Activated CD8-positive, alpha-beta memory T cell treated with anti-CD3 and anti-CD28 coated beads for 36 hours (primary cell): Measurements from ENCODE around the gene EPB41L1. TPM values are rescaled to one million over a fixed set of nuclear protein-coding genes. Genes with fewer than 3 reads are reported as not detected.

ENCODE experiments used
- CTCF ChIA-PET: fragments of 350-600 bp; sonication (Branson Sonifier 250); formaldehyde crosslinking; loops from one replicate; lab custom pipeline; 2021; ENCODE audit warnings: antibody characterized with exemption; lab: Charles Lee
- POLR2A ChIA-PET: fragments of 350-600 bp; sonication (Branson Sonifier 250); formaldehyde crosslinking; loops from one replicate; lab custom pipeline; 2021; ENCODE audit warnings: antibody characterized with exemption; lab: Charles Lee
- total RNA-seq, 2 experiments: library from RNA; stranded (reverse); gene quantifications; one replicate each; pipeline ENCODE4 v1.2.3, GENCODE V29; 2021

EPB41L1 gene
- total RNA-seq, 2 experiments from 2014 or later, result 0.13 to 0.55 TPM

DNA sequence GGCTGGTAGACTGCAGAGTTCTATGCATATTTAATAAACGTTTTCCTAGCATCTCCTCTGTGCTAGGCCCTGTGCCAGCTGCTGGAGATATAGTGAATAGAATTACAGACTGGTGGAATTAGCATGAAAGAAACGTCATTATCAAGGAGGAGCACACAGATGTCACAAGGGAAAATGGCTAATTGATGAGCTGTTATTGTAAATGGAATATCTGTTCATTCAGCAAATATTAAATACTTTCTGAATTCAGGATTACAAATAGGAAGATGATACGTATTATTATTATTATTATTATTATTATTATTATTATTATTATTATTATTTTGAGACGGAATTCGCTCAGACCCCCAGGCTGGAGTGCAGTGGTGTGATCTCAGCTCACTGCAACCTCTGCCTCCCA, 82.9 kb downstream of the EPB41L1 start:
- CTCF ChIA-PET, result interaction anchor here (0.7 to 1.9 kb wide), 2 partner anchors 10 to 35 kb away, joined by 3 to 4 read pairs; no protein-coding TSS in a partner anchor
- POLR2A ChIA-PET, result no interaction called here

- ChIA-PET CTCF (interaction anchor here (1.9 kb wide), 1 partner anchor 35 kb away, joined by 4 read pairs; no protein-coding TSS in a partner anchor), POLR2A (no interaction called here)
These were observed 83.6 kb downstream of the EPB41L1 start for GRCh38 chr20:36238153-36238552.

DNA sequence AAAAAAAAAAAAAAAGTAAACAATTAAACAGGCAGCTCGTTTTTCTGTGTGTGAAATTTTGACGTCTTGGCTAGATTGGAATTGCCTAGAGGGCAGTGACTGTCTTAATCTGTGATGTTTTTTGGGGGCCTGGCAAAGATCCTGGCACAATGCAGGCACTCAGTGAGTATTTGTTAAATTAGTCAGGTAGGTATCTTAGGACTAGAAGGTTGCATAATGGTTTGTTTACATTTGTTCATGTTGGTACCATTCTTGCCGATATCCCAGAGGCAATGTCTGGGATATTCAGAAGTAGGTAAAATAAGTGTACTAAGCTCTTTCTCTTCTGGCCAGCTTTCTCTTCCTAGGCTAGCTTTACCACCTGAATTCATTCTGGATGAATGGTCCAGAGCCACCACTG, 84.2 kb downstream of the EPB41L1 start:
- ChIA-PET POLR2A (no interaction called here), CTCF (interaction anchor here (0.7 kb wide), 1 partner anchor 236 kb away, joined by 3 read pairs; no protein-coding TSS in a partner anchor)

GRCh38 chr20:36240076-36240475, 85.5 kb downstream of the EPB41L1 start:
- ChIA-PET CTCF (no interaction called here), POLR2A (no interaction called here)

GRCh38 chr20:36241678-36242077, 87.1 kb downstream of the EPB41L1 start:
- CTCF ChIA-PET, result interaction anchor here (0.7 kb wide), 2 partner anchors 16 to 171 kb away, joined by 3 to 4 read pairs; no protein-coding TSS in a partner anchor
- POLR2A ChIA-PET, result interaction anchor here (0.6 kb wide), 2 partner anchors 138 to 288 kb away, joined by 3 to 4 read pairs; no protein-coding TSS in a partner anchor

DNA sequence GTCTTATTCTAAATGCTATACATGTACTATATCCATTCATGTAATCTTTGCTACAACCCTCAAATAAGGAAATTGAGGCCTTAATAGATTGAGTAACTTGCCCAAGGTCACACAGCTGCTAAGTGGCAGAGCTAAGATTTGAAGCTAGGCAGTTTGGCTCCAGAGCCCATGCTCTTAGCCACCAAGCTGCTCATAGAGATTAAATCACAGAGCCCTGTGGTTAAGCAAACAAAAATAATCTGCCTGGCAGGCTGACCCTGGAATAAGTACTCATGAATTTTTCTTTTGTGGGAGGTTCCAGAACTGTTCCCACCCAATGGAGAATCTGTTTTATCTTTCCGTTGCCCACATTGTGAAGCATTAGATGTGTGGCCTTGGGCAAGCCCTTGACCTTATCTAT, 89.2 kb downstream of the EPB41L1 start:
- CTCF ChIA-PET, result interaction anchor here (1.0 to 1.1 kb wide), 2 partner anchors 196 to 395 kb away, joined by 3 read pairs; no protein-coding TSS in a partner anchor
- POLR2A ChIA-PET, result no interaction called here

DNA sequence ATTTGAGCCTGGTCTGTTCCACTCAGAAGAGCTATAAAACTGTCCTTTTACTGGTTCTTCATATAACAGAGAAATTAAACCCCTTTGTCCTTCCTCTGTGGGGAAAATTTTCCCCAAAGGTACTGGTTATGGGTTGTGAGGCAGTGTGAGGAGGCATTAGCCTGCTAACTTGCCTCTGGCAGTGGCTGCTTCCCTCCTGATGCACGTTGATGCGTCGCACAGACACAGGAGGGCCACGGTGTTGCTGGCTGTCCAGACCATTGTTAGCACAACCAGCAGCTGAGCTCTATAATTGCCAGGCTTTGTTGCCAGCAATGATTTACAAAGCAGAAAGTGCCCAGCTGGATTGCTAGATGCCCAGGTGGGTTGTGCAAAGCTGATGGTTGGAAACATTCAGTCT, 91.9 kb downstream of the EPB41L1 start:
- CTCF ChIA-PET, result interaction anchor here (0.9 kb wide), 1 partner anchor 631 kb away, joined by 3 read pairs; no protein-coding TSS in a partner anchor
- POLR2A ChIA-PET, result no interaction called here

GRCh38 chr20:36248836-36249235, 94.3 kb downstream of the EPB41L1 start:
- ChIA-PET POLR2A (no interaction called here), CTCF (interaction anchor here (0.6 to 0.7 kb wide), 2 partner anchors 395 to 683 kb away, joined by 3 read pairs; no protein-coding TSS in a partner anchor)

DNA sequence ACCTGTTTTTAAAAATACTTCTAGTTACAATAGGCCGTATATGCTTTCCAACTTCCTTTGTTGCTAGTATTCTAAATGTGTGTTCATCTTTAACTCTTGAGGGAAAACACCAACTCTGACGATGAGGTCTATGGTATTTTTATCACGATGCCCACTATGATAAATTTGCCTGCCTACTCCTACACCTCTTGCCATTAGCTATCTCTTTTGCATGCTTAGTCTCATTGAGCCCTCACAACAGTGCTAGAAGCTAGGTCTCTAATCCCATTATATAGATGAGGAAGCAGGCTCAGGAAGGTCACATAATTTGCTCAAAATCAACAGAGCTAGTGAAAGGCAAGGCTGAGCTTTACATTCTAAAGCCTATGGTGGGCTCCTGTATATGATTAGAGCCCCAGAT, 94.9 kb downstream of the EPB41L1 start:
- ChIA-PET POLR2A (interaction anchor here (0.6 kb wide), 1 partner anchor 345 kb away, joined by 12 read pairs; no protein-coding TSS in a partner anchor), CTCF (interaction anchor here (0.6 kb wide), 1 partner anchor 683 kb away, joined by 3 read pairs; no protein-coding TSS in a partner anchor)

- CTCF ChIA-PET, result no interaction called here
- POLR2A ChIA-PET, result no interaction called here
These were observed 96.9 kb downstream of the EPB41L1 start for GRCh38 chr20:36251426-36251825.

GRCh38 chr20:36252511-36252910, 98.0 kb downstream of the EPB41L1 start:
- POLR2A ChIA-PET, result no interaction called here
- CTCF ChIA-PET, result no interaction called here

DNA sequence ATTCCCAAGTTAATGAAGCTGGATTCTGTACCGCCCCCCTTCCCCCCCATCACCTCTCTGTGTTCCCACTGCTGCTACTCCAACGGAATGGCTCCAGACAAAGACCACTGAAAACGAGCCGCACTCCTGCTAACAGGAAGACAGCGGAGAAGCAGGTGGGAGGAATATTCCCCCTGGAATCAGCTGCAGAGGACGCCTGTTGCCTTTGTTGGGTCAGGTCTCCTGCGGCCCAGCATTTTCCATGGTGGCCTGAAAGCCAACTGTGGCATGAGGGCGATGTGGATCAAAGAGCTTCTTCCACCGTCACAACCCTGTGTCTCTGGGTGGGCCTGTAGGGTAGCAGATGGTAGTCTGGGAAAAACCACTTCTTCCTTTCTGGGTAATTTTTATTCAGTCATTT, 98.5 kb downstream of the EPB41L1 start:
- ChIA-PET CTCF (no interaction called here), POLR2A (no interaction called here)

DNA sequence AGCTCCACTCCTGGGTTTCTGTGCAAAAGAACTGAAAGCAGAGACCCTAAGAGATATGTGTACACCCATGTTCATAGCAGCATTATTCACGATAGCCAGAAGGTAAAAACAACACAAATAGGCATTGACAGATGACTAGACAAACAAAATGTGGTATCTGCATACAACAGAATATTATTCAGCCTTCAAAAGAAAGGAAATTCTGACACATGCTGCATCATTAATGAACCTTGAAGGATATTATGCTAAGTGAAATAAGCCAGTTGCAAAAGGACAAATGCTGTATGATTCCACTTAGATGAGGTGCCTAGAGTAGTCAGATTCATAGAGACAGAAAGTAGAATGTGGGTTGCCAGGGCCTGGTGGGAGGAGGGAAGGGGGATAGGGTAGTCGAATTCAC, 99.5 kb downstream of the EPB41L1 start:
- POLR2A ChIA-PET, result no interaction called here
- CTCF ChIA-PET, result no interaction called here

DNA sequence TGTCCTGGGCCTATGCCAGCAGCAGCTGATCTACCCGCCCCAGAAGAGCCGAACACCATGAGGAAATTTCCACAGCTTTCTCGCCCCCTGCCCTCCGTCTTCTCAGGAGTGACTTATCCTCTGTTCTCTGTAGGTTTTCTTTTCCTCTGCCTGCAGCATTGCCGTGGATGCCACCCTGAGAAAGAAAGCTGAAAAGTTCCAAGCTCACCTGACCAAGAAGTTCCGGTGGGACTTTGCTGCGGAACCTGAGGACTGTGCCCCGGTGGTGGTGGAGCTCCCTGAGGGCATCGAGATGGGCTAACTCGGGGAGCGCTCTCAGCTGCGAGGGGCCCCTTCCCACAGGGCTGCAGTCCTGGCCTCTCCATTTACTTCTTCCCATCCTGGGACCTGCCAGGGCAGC, 100.9 kb downstream of the EPB41L1 start:
- ChIA-PET CTCF (no interaction called here), POLR2A (no interaction called here)

DNA sequence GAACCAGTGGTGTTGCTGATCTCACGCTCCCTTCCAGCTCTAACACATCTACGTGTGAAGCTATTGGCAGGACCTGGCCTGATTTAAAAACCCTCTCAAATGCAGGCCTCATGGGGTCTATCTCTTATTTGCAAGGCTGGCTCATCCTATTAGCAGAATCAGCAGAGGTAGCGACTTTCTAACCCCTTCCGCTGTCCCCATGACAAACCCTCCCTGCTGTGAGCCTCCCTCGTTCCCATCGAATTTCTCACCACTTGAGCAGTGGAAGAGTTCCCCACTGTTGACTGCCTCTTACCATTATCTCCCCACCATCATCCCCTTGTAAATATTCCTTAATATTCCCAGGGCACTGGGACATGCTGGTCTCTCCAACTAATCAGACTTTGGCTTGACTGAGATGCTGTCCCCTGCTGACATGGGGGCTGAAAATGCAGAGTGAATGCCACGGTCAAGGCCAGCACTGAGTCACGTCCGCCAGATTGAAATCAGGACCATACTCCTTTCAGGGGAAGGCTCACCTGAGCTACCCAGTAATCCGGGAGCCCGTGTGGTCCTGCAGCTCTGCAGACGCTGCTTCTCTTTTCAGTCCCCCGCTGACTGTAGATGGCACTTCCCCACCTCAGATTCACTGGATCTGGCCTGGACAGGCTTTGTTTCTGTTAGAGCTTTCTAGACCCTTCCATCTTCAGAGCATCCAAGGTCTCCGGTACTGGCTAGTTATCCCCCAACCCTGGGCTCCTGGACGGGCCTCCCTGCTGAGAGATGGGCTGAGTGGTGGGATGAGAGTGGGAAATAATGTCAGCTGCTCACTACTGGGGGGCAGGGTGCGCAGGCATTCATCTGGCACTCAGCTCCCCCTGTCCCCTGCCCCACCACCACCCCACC, 104.9 kb downstream of the EPB41L1 start:
- ChIA-PET CTCF (no interaction called here), POLR2A (no interaction called here)

GRCh38 chr20:36260316-36260715, 105.8 kb downstream of the EPB41L1 start:
- ChIA-PET POLR2A (no interaction called here), CTCF (no interaction called here)

GRCh38 chr20:36261389-36262105, 107.0 kb downstream of the EPB41L1 start:
- ChIA-PET POLR2A (no interaction called here), CTCF (no interaction called here)

GRCh38 chr20:36262440-36262839, 107.9 kb downstream of the EPB41L1 start:
- ChIA-PET CTCF (no interaction called here), POLR2A (no interaction called here)

GRCh38 chr20:36264426-36265246, 110.1 kb downstream of the EPB41L1 start:
- POLR2A ChIA-PET, result no interaction called here
- CTCF ChIA-PET, result interaction anchor here (0.5 kb wide), 1 partner anchor 109 kb away, joined by 3 read pairs; no protein-coding TSS in a partner anchor
